SU-DHL-6 (cell line): Measurements from ENCODE around the gene FBXO28.

Experiments
- CTCF ChIP-seq: fragments of 200-600 bp; sonication (generic); IDR thresholded peaks from one replicate; pipeline ENCODE4 v1.5.1; 2017; ENCODE audit warnings: antibody characterized with exemption, mild to moderate bottlenecking, low read length, moderate library complexity; ENCODE audit not compliant: insufficient read depth, poor library complexity, severe bottlenecking
- EZH2phosphoT487 ChIP-seq: fragments of 200-600 bp; sonication (generic), shearing (Covaris generic); conservative IDR thresholded peaks from 2 replicates; pipeline ENCODE4 v1.6.1; 2018; ENCODE audit warnings: mild to moderate bottlenecking, antibody characterized with exemption, low read length, moderate library complexity, mixed read lengths

- no peak for TF ChIP-seq CTCF
- TF ChIP-seq EZH2phosphoT487, result no peak
These were observed 68.3 kb downstream of the FBXO28 start for GRCh38 chr1:224182057-224182865.
